ENCODE results near the gene GNPAT.

GNPAT gene

GRCh38 chr1:231241750-231242149 lies 738 bp downstream of the GNPAT start:
- in situ Hi-C loops (cut with HindIII; ENCODE audit: low sequenced_read_pairs), result no loop called here

- in situ Hi-C loops (cut with HindIII; ENCODE audit: low sequenced_read_pairs), result no loop called here
Observed at GRCh38 chr1:231242516-231243198, 1.6 kb downstream of the GNPAT start.

GRCh38 chr1:231248778-231249177 lies 7.8 kb downstream of the GNPAT start:
- in situ Hi-C loops (cut with HindIII; ENCODE audit: low sequenced_read_pairs), result no loop called here

GRCh38 chr1:231252336-231252735 lies 11.3 kb downstream of the GNPAT start:
- in situ Hi-C loops (cut with HindIII; ENCODE audit: low sequenced_read_pairs), result no loop called here

GRCh38 chr1:231260351-231260750 lies 19.3 kb downstream of the GNPAT start:
- in situ Hi-C loops (cut with HindIII; ENCODE audit: low sequenced_read_pairs), result loop anchor here (5.0 kb wide), 1 partner anchor 63 kb away; no protein-coding TSS in a partner anchor

GRCh38 chr1:231264642-231265041 lies 23.6 kb downstream of the GNPAT start:
- in situ Hi-C loops (cut with HindIII; ENCODE audit: low sequenced_read_pairs), result loop anchor here (5.0 kb wide), 1 partner anchor 67 kb away; no protein-coding TSS in a partner anchor

GRCh38 chr1:231265379-231265778 lies 24.4 kb downstream of the GNPAT start:
- in situ Hi-C loops (cut with HindIII; ENCODE audit: low sequenced_read_pairs), result no loop called here

GRCh38 chr1:231266811-231267322 lies 25.9 kb downstream of the GNPAT start:
- in situ Hi-C loops (cut with HindIII; ENCODE audit: low sequenced_read_pairs), result no loop called here

GRCh38 chr1:231272173-231272572 lies 31.2 kb downstream of the GNPAT start:
- in situ Hi-C loops (cut with HindIII; ENCODE audit: low sequenced_read_pairs), result no loop called here

GRCh38 chr1:231272880-231273279 lies 31.9 kb downstream of the GNPAT start:
- in situ Hi-C loops (cut with HindIII; ENCODE audit: low sequenced_read_pairs), result no loop called here

- in situ Hi-C loops (cut with HindIII; ENCODE audit: low sequenced_read_pairs), result no loop called here
Observed at GRCh38 chr1:231274119-231274825, 33.3 kb downstream of the GNPAT start.

GRCh38 chr1:231278100-231278790 lies 37.2 kb downstream of the GNPAT start:
- in situ Hi-C loops (cut with HindIII; ENCODE audit: low sequenced_read_pairs), result no loop called here

- in situ Hi-C loops (cut with HindIII; ENCODE audit: low sequenced_read_pairs), result no loop called here
Observed at GRCh38 chr1:231279081-231279480, 38.1 kb downstream of the GNPAT start.

- in situ Hi-C loops (cut with HindIII; ENCODE audit: low sequenced_read_pairs), result no loop called here
Observed at GRCh38 chr1:231279683-231280082, 38.7 kb downstream of the GNPAT start.

GRCh38 chr1:231284441-231284840 lies 43.4 kb downstream of the GNPAT start:
- in situ Hi-C loops (cut with HindIII; ENCODE audit: low sequenced_read_pairs), result no loop called here

GRCh38 chr1:231286603-231287002 lies 45.6 kb downstream of the GNPAT start:
- in situ Hi-C loops (cut with HindIII; ENCODE audit: low sequenced_read_pairs), result no loop called here

- in situ Hi-C loops (cut with HindIII; ENCODE audit: low sequenced_read_pairs), result no loop called here
Observed at GRCh38 chr1:231295938-231296337, 54.9 kb downstream of the GNPAT start.

GRCh38 chr1:231301990-231302389 lies 61.0 kb downstream of the GNPAT start:
- in situ Hi-C loops (cut with HindIII; ENCODE audit: low sequenced_read_pairs), result no loop called here

- in situ Hi-C loops (cut with HindIII; ENCODE audit: low sequenced_read_pairs), result no loop called here
Observed at GRCh38 chr1:231310391-231310934, 69.5 kb downstream of the GNPAT start.

GRCh38 chr1:231311720-231312431 lies 70.9 kb downstream of the GNPAT start:
- in situ Hi-C loops (cut with HindIII; ENCODE audit: low sequenced_read_pairs), result no loop called here

GRCh38 chr1:231312432-231312788 lies 71.4 kb downstream of the GNPAT start:
- in situ Hi-C loops (cut with HindIII; ENCODE audit: low sequenced_read_pairs), result no loop called here
